Stimulated activated CD4-positive, alpha-beta T cell treated with anti-CD3 and anti-CD28 coated beads, Interleukin-12 subunit alpha, Interleukin-12 subunit beta, amount 100 ng/mL, for 24 hours (primary cell): ENCODE measurements around the gene FURIN.
"Not testable (repeated sequence)": the region's sequence is repeated elsewhere in the genome, so short reads cannot be mapped to it uniquely, and the experiment has no call there.

Experiments used
- DNase-seq, 2 experiments: peaks; one replicate each; pipeline ENCODE4 v3.0.0-alpha.2; 2020; ENCODE audit warnings: low read depth in 2 of 2

The FURIN gene

GRCh38 chr15:90868261-90868689 is at the start of gene FURIN:
Gene FURIN (plus strand): TSS chr15:90868588. CDS start chr15:90875741, 7,153 bp downstream.
- no peak for DNase-seq

- no peak for DNase-seq
These were observed 49.0 kb upstream of the FURIN start for GRCh38 chr15:90819390-90819789.

GRCh38 chr15:90819850-90820249 is 48.5 kb upstream of the FURIN start:
- no peak for DNase-seq

- DNase-seq: no peak
These were observed 47.9 kb upstream of the FURIN start for GRCh38 chr15:90820481-90820880.

DNA sequence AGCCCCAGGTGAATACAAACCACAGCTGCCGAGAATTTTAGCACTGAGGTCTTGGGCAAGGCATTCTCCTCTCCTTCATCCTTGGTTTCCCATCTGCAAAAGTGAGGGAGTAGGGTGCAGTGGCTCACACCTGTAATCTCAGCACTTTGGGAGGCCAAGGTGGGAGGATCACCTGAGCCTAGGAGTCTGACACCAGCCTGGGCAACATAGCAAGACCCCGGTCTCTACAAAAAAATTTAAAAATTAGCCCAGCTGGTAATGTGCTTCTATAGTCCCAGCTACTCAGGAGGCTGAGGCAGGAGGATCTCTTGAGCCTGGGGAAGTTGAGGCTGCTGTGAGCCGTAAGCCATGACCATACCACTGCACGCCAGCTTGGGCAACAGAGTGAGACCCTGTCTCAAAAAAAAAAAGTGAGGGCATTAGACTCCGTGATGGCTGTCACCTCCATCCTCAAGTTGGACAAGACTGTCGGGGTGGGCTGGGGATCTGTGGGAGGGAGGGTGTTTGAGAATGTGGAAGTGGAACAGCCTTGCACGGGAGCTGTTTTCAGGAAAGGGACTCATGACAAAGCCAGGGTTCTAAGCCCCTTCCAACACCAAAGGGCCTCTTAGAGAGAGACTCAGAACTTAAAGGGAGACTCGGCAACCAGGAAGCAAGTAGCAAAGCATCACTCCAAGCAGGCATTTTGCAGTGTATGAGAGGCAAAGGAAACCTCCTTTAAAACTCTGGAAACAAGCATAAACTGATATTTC is 46.0 kb upstream of the FURIN start:
- DNase-seq: no peak

GRCh38 chr15:90823455-90823974 is 44.9 kb upstream of the FURIN start:
- no peak for DNase-seq

DNA sequence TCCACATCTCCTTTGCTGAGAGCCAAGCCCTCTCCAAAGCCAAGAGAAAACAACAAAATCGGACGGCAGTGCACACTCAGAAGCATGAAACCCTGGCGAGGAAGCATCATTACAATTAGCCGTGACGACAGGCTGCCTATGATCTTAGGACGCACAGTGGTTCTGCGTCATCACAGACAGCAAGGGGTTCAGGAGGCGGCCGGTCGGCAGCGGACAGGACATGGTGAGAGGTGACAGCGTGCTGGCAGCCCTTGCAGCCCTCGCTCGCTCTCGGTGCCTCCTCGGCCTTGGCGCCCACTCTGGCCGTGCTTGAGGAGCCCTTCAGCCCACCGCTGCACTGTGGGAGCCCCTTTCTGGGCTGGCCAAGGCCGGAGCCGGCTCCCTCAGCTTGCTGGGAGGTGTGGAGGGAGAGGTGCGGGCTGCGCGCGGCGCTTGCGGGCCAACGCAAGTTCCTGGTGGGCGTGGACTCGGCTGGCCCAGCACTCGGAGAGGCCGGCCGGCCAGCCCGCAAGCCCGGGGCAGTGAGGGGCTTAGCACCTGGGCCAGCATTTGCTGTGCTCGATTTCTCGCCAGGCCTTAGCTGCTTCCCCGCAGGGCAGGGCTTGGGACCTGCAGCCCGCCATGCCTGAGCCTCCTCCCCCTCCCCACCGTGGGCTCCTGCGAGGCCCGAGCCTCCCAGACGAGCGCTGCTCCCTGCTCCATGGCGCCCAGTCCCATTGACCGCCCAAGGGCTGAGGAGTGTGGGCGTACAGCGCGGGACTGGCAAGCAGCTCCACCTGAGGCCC is 43.1 kb upstream of the FURIN start:
- DNase-seq: not testable (repeated sequence)

GRCh38 chr15:90826206-90826885 is 42.0 kb upstream of the FURIN start:
- DNase-seq: not testable (repeated sequence)

- no peak for DNase-seq
These were observed 41.4 kb upstream of the FURIN start for GRCh38 chr15:90826886-90827435.

DNA sequence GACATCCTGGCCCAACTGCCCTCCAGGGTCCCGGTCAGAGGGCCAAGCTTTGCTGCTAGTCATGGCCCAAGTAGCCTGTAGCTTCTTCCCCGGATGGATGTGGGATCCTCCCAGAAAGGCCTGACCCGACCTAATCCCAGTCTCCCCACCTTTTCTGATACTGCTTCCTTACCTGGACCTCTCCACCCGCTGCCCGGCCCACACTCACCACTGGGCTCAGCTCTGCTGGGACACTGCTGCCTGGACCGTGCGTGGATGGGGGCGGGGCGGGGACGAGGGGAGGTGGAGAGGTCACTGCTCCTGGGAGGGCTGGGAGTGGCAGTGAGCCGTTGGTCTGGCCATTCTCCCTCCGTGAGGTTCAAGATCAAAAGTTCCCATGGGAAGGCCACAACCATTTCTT is 40.3 kb upstream of the FURIN start:
- DNase-seq: no peak

- DNase-seq: no peak
These were observed 39.3 kb upstream of the FURIN start for GRCh38 chr15:90829126-90829525.

DNA sequence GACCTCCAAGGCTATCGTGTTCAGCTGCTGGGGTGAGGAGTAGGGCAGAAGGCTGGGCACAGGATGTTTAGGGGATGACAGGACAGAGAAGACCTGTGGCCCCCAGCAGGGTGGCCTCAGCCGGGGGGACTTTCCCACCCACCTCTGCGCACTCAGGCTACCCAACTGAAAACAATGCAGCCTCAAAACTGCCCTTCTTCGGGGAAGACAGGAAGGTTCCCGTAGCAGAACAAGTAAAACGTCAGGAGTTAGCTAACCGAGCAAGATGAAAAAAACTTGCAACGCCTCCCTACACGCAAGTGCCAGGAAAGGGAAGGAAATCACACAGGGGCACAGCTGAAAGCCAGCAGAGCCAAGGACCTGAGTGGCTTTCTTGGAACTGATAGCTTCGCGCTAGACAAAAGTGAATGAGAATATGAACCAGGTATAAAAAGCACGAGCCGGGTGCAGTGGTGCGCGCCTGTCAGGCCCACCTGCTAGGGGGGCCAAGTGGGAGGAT is 38.4 kb upstream of the FURIN start:
- DNase-seq: peak in 1 of 2 experiments; percentile 66

DNA sequence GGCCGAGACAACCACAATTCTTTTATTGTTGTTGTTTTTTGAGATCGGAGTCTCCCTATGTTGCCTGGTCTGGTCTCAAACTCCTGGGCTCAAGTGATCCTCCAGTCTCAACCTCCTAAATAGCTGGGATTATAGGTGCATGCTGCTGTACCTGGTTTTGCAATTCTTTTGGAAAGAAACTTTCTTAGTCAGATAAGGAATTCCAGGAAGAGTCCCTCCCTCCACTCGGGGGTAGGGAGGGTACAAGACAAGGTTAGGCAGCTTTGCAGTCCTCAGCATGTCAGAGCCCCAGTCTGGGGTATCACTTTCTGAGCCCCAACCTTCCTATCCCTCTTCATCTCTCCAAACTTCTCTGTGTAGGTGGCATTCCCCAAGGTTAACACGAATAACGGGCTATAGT is 33.8 kb upstream of the FURIN start:
- DNase-seq: no peak

GRCh38 chr15:90836296-90836871 is 32.0 kb upstream of the FURIN start:
- no peak for DNase-seq

DNA sequence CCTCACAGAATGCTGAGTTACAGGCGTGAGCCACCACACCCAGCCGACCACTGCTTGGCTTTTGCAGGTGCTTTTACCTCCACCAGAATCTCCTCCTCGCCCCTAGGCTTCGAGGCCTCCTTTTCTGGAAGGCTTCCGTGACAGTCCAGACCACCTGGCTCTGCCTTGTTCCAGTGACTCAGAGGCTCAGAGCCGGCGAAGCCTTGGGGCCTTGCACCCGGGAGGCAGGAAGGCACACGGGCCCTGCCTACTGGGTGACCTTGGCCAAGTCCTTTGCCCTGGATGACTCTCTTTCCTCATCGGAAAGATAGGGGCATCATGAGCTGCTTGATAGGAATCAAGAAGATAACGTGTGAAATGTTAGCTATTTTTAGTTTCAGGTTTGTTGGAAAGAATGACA is 31.3 kb upstream of the FURIN start:
- DNase-seq: peak in 1 of 2 experiments; percentile 65

DNA sequence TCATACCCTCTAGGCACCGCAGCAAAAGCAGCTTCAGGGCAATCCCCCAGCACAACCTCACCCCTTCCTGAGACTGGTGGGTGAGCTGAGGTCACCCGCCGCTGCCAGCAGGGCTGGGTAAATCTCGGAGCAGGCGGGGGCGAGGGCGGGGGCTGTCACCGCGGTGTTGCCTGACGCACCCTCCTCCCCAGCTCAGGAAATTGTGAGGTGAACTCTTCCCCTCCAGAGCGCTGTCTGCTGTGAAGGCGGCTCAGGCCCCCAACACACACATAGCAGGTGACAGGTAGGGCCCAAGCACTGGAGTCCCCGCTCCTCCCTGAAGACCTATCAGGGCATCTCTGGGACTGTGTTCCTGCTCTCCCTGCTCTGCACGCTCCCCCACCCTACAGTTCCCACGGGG is 30.2 kb upstream of the FURIN start:
- DNase-seq: peak; percentile 62 to 87

DNA sequence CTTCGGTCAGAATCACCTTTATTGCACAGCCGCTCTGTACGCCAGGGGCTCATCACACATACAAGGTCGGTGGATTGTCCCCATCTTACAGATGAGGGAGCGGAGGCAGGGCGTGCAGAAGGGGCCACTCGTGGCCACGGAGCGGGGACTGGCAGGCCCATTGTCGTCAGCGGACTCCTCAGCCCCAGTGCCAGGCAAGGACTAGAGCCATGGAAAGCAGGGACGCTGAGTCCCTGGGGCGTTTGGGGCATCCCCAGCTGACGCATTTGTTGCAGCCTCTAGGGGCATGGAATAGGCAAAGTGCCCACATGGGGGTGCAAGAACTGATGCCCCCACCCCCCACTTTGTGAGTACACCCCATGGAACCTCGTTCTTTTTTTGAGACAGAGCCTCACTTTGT is 29.8 kb upstream of the FURIN start:
- no peak for DNase-seq

GRCh38 chr15:90839187-90840071 is 29.0 kb upstream of the FURIN start:
- no peak for DNase-seq

DNA sequence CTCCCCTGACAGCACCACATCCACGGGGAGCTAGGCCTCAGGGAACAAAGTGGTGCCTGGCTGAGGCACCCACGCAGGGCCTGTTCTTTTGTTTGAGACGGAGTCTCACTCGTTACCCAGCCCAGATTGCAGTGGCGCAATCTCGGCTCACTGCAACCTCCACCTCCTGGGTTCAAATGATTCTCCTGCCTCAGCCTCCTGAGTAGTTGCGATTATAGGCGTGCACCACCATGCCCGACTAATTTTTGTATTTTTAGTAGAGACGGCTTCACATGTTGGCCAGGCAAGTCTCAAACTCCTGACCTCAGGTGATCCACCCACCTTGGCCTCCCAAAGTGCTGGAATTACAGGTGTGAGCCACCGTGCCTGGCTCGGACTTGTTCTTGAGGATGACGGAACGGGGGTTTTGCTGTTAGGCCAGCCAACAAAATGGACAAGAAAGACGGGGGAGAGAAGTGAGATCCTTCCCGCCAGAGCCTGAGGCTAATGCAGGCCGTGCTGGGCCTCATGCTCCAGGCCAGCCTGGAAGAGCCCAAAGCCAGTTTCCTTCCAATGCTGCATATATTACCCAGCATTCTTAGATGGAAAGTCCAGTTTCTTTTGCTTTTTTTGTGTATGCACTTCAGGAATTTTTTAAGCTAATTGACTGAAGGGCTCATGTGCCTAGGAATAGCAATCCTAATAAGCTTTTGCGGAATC is 28.1 kb upstream of the FURIN start:
- DNase-seq: no peak

DNA sequence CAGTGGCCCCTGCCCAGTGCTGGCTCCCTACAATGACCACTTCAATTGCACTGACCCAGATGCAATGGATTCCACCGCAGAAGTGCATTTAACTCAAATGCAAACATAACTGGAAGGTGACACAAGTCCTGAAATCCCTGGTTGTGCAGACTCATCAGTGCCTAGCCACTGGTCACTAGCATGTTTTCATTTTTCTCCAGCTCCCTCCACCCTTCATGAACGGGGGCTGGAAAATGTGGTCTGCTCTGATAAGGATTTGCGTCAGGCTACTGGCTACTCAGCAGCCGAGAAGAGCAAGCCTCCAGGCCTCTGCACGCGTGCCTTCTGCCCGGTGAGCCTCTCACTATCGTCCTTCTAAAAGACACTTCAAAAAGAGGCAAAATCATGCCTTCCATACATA is 27.4 kb upstream of the FURIN start:
- DNase-seq: no peak
